ENCODE data around the gene PDIK1L. TPM values are rescaled to one million over a fixed set of nuclear protein-coding genes. Genes with fewer than 3 reads are reported as not detected.

PDIK1L gene
- total and polyA plus RNA-seq, 2 of the 8 experiments (the other 6 are each of a cell fraction or from before 2014, with no cell fraction given), result 0.95 to 4.5 TPM

- CTCF ChIA-PET (ENCODE audit: partially characterized antibody), result interaction anchor here (0.9 to 5.4 kb wide), 7 partner anchors 9 to 79 kb away, joined by 3 to 32 read pairs (median 5); no protein-coding TSS in a partner anchor
- no peaks in the 10 kb centered on the region for H3K36me3 ChIP-seq (ENCODE audit: control insufficient read depth in 2 of 4, insufficient read depth in 4 of 4, low read length in 3 of 4)
- DNase-seq (ENCODE audit: low read depth in 1 of 2, low spot score in 2 of 2) (no peak), FAIRE-seq (no peak)
- H3K23me2 ChIP-seq (ENCODE audit: low read depth, low read length), result no peaks in the 10 kb centered on the region
- H3K27me3 ChIP-seq (replicated peaks in 1 of 4; ENCODE audit: control insufficient read depth in 3 of 4, extremely low read depth in 1 of 4, insufficient read depth in 3 of 4, low read length in 3 of 4), result no peaks in the 10 kb centered on the region
- no peak overlapping the region for H2AFZ ChIP-seq (ENCODE audit: low read length)
- H3K4me3 ChIP-seq (ENCODE audit: extremely low read depth in 1 of 4, insufficient read depth in 2 of 4, low read depth in 3 of 4, low read length in 4 of 4), result no peak overlapping the region
- H2BK120ac ChIP-seq (replicated peaks; ENCODE audit: low read depth, low read length), result no peak overlapping the region
- no peak overlapping the region for H4K5ac ChIP-seq (ENCODE audit: insufficient read length, low read depth, low read length)
- 73% methylated on average over 3 of the region's 4 CpGs; no CpG with 5 or more reads in 1 of the 2 experiments for WGBS, 2 experiments (ENCODE audit: extremely low coverage in 1 of 2, insufficient coverage in 1 of 2, insufficient read length in 1 of 2, insufficient replicate concordance in 2 of 2, low coverage in 1 of 2, low lambda C conversion rate in 2 of 2, missing lambda C conversion rate in 1 of 2)
- POLR2A ChIA-PET (ENCODE audit: partially characterized antibody), result interaction anchor here (1.3 kb wide), 1 partner anchor 12 kb away, joined by 3 read pairs; no protein-coding TSS in a partner anchor
- no peak overlapping the region for H3K27ac ChIP-seq (ENCODE audit: low read depth, low read length)
- H2BK5ac ChIP-seq (ENCODE audit: low read depth, low read length), result no peak overlapping the region
- no peak overlapping the region for H2BK15ac ChIP-seq (ENCODE audit: low read length)
- no peaks in the 10 kb centered on the region for H3K79me2 ChIP-seq (ENCODE audit: control insufficient read depth in 1 of 2, insufficient read depth in 2 of 2, low read length in 2 of 2)
- H3K4me2 ChIP-seq (ENCODE audit: insufficient read depth in 1 of 2, low read depth in 2 of 2, low read length in 2 of 2), result no peak overlapping the region
- no peaks in the 10 kb centered on the region for H3K9me3 ChIP-seq (ENCODE audit: insufficient read depth in 2 of 2, low read depth in 1 of 2, low read length in 1 of 2)
- H3K18ac ChIP-seq (ENCODE audit: extremely low read depth, low read length), result no peak overlapping the region
- no peak overlapping the region for H4K8ac ChIP-seq (ENCODE audit: extremely low read depth, insufficient read depth, low read length)
- H2BK20ac ChIP-seq (ENCODE audit: low read length), result no peak overlapping the region
- no peak overlapping the region for H3K14ac ChIP-seq (ENCODE audit: insufficient read length)
- H3K9ac ChIP-seq (replicated peaks in 1 of 4; ENCODE audit: extremely low read depth in 1 of 4, low read depth in 3 of 4, low read length in 3 of 4), result no peak overlapping the region
- no peak overlapping the region for H4K91ac ChIP-seq (replicated peaks; ENCODE audit: insufficient read length, low read length)
- no peak overlapping the region for H3K56ac ChIP-seq (replicated peaks; ENCODE audit: insufficient read length, low read depth, low read length)
- H3K79me1 ChIP-seq (ENCODE audit: low read depth, low read length), result no peaks in the 10 kb centered on the region
- H3K4me1 ChIP-seq (replicated peaks in 1 of 4; ENCODE audit: control insufficient read depth in 3 of 4, insufficient read depth in 4 of 4, low read length in 3 of 4), result peaks cover 0 to 2% (median 0%) of the 10 kb centered on the region in 4 experiments; a peak in 1 of 7 replicates
- H4K20me1 ChIP-seq (replicated peaks in 1 of 2; ENCODE audit: control insufficient read depth in 1 of 2, insufficient read depth in 2 of 2, low read length in 2 of 2), result no peaks in the 10 kb centered on the region
- H3K23ac ChIP-seq (ENCODE audit: insufficient read length), result no peak overlapping the region
- no peak overlapping the region for H3K4ac ChIP-seq (replicated peaks; ENCODE audit: insufficient read length, low read depth, low read length)
- H2AK5ac ChIP-seq (ENCODE audit: low read depth, low read length), result no peak overlapping the region
- H2BK12ac ChIP-seq (ENCODE audit: low read depth, low read length), result no peak overlapping the region
- no peak for TF ChIP-seq HDAC6 (IDR thresholded peaks at IDR 0.05; ENCODE audit: low read depth, low read length)
- no peak for TF ChIP-seq SIN3A (conservative IDR thresholded peaks at IDR 0.05 in 1 of 2, IDR thresholded peaks at IDR 0.05 in 1 of 2; ENCODE audit: low read depth in 1 of 2, low read length in 2 of 2)
- TF ChIP-seq KDM5A (IDR thresholded peaks at IDR 0.05; ENCODE audit: low read length), result no peak
- TF ChIP-seq CEBPB (IDR thresholded peaks at IDR 0.05; ENCODE audit: low read depth, low read length), result no peak
- no peak for TF ChIP-seq PHF8 (conservative IDR thresholded peaks at IDR 0.05; ENCODE audit: low read depth, low read length)
- TF ChIP-seq SP1 (IDR thresholded peaks at IDR 0.05; ENCODE audit: low read depth, low read length), result no peak
- no peak for TF ChIP-seq CTCF (IDR thresholded peaks at IDR 0.05; ENCODE audit: control extremely low read depth in 1 of 3, insufficient read depth in 1 of 3, low read depth in 1 of 3, low read length in 3 of 3)
- no peak for TF ChIP-seq EGR1 (IDR thresholded peaks at IDR 0.05; ENCODE audit: borderline replicate concordance, low read depth, low read length)
Observed at GRCh38 chr1:26066857-26067256, 44.8 kb upstream of the PDIK1L start.
